ENCODE data around the gene SLC25A26.

GRCh38 chr3:66181764-66182163, 39.0 kb upstream of the SLC25A26 start:
- TF ChIP-seq CTCF (IDR thresholded peaks at IDR 0.05) (no peak), POLR2AphosphoS5 (IDR thresholded peaks at IDR 0.05; ENCODE audit: low read depth, low read length) (no peak)
